ENCODE results near the gene MBLAC1.

The MBLAC1 gene

DNA sequence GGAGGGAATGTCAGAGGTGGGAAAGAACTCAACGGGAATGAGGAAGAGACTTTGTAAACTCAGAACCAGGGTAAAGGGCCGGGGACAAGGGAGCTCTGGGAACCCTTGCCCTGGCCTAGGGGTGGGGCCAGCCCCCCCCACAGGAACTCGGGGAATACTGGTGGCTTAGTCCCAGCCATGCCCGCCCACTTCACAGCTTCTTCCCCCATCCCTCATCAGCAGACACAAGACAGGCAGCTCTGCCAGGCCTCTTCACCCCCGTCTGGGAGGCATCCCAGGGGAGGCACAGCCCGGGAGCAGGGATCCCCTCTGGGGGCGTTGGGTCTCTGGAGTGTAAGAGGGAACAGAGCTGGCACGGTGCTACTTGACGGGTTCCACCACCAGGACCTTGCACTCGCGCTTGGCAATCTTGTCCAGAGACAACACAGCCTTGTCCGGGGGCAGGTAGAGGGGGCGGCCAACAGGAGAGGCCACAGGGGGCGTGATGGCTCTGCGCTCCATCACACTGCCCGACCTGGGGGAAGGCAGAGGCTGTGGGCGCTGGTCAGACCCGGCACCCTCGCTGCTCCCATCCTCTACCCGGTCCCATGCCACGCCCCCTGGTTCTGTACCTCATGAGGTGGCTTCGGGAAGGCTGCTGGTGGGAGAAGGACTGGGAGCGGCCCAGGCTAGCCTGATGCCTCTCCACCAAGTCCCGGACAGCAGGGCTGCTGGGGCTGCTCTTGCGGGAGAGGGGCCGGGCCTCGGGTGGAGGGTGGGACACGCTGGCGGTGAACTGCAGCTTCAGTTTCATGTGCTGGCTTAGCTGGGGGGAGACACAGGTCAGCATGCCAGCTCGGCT is 28.1 kb downstream of the MBLAC1 start:
- no peak for DNase-seq

DNA sequence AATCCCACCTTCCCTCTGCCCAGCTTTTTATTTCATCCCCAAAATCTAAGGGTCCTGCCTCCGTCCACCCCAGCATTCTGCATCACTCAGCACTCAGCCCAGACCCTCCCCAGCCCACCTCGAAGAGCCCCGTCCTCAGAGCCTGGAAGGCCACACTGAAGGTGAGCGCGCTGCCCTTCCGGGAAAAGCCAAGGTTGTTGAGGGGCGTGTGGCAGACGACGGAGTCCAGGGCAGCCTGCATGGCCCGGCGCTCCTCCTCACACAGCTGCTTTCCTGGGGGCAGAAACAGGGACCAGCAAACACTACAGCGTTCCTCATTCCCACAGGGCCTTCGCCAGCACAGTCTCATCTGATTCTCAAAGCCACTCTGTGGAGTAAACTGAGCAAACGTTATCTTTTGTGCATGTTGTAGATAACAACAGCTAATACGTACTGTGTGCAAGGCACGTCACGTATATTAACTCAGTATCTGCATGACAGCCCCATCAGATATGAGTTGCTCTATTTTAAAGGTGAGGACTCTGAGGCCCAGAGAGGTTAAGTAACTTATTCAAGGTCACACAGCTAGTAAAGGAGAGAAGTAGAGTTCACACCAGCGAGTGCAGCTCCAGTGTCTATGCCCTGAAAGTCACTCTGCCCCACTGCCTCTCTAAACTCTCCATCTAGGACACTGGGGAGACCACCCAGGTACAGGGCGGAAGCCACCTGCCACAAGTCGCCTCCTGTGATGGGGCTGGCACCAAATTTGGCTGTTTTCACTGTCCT is 29.0 kb downstream of the MBLAC1 start:
- no peak for DNase-seq

DNA sequence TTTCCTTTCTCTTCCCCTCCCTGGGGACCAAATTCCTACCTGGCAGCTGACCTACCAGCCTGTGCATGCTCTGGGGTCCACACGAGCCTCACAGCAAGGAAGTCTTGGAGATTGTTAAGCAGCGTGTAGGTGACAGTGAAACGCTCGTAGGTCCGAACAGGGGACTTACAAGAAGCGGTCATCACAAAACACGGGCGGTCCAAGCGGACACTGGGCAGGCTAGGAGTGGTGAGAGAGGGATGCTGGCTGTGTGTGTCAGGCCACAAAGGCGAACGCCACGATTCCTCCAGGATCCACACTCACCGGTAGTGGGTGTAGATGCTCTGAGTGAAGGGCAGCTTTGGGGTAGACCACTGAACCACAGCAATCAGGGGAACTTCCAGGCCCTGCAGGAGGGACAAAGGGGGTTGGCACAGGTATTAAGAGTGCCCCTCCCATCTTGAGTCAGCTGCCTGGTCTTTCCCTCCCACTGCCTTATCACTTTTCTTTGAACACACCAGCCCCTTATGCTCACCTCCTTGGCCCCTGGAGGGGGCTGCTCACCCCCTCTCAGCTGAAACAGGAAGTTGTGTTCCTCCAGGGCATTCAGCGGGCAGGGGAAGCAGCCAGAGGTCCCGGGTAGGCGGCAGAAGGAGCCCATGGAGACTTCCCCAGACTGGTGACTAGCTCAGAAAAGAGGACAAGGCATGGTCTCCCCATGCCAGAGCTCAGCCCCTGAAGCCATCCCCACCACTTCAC is 29.7 kb downstream of the MBLAC1 start:
- no peak for DNase-seq

DNA sequence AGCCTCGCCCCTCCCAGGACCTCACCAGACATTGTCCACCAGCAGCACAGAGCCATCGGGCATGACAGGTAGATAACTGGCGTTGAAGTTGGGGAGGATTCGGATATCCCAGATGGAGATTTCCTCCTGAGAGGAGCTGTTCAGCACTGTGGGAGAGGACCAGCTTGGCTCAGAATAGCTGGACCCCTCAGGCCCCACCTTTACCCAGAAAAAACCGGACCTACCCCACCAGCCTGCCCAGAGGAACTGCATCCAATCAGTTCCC is 30.2 kb downstream of the MBLAC1 start:
- DNase-seq: no peak

DNA sequence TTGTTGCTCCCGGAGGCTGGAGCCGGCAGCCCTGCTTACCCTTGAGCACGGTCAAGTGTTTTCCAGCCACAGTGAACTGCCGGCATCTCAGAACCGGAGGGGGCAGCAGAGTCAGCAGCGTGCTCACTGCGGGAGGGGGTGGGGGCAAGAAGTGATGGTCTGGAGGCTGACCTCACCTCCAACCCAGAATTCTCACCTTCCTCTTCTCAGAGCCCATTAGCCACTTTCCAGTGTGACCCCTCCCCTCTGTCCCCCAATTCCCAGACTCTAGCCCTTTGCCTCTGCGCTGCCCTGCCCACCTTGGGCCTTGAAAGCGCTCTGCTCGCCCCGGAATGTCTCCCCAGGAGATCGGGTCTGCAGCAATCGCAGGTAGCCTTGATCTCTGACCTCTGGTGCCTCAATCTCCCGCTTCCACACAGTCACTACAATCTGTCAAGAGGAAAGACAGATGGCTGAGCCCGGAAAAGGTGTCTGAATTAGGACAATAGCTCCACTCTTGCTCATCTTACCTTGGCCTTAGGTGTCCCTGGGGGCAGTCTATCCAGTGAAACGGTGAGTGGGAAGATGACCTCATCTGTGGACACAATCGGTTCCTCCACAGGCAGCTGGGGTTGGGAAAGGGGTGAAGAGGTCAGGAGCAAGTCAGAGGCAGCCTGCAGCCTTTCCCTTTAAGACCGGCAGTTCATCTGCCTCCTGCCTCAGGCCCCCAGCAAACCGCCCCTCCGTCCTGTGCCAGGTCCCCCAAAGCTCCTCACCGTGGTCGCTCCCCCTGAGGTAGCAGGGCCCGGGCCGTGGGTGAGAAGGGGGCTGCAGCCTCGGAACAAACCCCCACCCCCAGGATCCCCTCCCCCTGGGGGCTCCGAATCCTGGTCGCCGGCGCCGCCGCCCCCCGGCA is 30.8 kb downstream of the MBLAC1 start:
- no peak for DNase-seq

DNA sequence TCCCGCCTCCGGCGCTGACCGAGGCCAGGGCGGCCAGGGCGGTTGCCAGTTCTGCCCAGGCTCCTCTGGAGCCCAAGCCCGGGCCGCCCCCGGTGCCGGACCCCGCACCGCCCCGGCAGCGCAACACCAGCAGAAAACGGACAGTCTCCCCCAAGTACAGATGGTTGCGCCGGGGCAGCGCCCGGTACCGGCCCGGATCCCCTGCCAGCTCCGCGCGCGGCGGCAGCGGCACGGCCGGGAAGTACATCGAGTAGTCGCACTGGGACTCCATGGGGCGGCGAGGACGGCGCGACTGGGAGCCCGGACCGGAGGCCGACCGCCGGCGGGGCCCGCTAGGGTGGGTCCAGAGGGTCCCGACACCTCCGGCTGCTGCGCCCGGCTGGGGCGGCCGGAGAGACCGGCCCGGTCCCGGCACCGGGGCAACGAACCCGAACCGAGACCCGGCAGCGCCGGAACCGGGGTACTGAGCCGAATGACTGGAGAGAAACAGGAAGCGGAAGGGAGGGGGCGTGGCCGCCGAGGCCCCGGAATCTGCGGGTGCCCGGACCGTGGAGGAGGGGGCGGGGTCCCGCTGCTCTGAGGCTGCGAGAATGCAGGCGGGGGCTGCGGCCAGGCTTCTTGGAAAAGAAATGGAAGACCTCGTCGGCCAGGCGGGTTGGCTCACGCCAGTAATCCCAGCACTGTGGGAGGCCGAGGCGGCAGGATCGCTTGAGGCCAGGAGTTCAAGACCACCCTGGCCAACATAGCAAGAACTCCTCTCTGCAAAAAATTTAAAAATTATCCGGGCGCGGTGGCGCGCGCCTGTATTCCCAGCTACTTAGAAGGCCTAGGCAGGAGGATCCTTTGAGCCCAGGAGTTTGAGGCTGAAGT is 31.7 kb downstream of the MBLAC1 start, which contains the start of gene TRAPPC14:
TSS of gene TRAPPC14 (minus strand) at position 495 of the 870 bp plus-strand sequence. CDS start at position 271, 224 bp downstream.
- DNase-seq: peak; percentile 97

DNA sequence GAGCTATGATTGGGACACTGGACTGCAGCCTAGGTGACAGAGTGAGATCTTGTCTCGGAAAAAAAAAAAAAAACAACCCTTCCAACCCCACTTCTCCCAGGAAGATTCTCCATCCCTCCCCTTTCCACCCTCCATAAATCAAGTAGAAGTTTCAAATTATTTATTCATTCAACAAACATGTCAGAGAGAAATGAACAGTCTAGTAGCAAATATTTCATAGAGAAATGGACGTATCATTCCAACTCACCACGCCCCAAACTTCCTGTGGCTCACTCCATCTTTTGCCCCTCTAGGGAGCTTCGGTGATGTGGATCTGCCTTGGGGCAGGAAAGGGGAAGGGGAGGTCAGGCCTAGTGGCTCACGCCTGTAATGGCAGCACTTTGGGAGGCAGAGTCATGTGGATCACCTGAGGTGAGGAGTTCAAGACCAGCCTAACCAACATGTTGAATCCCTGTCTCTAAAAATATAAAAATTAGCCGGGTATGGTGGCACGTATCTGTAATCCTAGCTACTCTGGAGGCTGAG is 32.4 kb downstream of the MBLAC1 start:
- no peak for DNase-seq

DNA sequence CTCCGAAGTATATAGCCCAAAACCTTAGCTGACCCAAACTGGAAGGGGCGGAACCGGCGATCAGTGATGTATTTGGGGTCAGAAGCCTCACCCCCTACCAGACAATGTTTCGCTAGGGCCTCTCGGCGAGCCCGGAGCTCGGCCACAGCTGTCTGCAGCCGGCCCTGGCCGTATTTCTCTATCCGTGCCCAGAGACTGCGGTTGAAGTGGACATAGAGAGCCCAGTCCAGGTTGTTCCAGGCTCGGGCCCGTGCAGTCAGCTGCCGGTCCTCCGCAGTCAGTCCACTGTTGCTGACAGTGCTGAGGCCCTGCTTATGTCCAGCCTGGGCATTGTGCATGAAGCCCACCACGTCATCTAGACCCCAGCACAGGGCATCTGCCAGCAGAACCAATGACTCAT is 33.3 kb downstream of the MBLAC1 start:
- no peak for DNase-seq

DNA sequence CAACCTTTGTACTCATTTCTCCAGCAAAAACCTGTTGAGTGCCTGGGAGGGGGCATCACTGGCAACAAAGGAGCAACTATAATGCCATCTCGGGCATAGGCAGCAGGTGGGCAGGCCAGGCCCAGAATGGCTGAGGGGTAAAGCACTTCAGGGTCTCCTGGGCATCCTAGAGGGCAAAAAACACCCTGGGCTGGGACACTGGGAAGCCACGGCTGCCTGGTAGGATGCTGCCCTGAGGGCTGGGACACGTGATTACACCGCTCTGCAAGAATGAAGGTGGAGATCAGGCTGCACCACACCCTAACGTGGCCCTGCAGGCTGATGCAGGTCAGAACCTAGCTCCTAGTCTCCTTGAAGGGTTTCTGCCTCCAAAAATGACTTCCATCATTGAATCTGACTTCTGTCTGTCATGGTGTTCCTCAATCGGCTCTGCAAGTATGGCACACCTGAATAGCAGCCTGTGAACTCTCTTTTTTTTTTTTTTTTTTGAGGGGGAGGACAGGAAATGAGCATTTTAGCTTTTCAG is 36.3 kb downstream of the MBLAC1 start:
- DNase-seq: no peak

DNA sequence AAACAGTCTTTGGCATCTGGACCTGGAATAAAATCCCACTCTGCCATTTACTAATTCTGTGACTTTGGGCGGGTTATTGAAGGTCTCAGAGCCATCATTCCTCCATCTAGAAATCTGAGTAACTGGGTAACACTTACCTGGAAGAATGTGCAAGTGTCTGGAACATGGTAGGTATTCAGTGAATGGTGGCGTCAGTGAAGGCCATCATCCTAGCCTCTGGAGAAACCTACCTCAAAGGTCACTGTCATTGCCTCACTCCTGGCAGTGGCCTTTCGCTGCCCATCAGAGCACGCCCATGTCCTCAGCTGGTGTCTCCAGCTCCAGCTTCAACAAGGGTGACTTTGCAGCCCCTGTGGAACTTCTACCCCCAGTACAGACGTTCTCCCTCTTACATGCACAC is 37.1 kb downstream of the MBLAC1 start:
- no peak for DNase-seq

DNA sequence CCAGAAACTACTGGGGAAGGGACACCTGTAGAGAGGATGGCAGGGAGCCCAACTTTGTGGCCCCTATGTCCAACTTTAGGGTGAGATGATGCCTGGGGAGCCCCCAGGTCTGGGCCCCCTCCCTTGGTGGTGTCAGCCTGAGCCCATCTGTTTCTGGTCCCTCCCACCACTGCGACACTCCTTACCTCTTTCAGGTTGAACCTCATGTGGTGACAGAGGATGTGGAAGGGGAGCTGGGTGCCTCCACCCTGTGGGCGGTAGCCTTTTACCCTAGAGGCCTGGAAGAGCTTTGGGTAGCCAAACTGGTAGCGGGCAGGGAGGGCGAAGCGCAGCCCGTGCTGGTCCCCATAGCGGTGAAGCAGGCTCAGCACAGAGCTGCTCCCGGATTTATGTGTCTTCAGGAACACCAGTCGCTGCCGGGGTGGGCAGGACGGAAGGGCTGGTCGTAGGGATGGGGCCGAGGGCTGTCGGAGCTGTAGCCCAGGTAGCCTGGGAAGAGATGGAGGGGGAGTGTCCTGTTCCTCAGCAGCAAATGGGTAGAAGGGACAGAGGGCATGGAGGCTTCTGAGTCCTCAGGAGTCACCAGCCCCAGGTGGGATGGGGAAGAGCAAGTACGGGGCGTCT is 39.7 kb downstream of the MBLAC1 start:
- peak; percentile 60 for DNase-seq

DNA sequence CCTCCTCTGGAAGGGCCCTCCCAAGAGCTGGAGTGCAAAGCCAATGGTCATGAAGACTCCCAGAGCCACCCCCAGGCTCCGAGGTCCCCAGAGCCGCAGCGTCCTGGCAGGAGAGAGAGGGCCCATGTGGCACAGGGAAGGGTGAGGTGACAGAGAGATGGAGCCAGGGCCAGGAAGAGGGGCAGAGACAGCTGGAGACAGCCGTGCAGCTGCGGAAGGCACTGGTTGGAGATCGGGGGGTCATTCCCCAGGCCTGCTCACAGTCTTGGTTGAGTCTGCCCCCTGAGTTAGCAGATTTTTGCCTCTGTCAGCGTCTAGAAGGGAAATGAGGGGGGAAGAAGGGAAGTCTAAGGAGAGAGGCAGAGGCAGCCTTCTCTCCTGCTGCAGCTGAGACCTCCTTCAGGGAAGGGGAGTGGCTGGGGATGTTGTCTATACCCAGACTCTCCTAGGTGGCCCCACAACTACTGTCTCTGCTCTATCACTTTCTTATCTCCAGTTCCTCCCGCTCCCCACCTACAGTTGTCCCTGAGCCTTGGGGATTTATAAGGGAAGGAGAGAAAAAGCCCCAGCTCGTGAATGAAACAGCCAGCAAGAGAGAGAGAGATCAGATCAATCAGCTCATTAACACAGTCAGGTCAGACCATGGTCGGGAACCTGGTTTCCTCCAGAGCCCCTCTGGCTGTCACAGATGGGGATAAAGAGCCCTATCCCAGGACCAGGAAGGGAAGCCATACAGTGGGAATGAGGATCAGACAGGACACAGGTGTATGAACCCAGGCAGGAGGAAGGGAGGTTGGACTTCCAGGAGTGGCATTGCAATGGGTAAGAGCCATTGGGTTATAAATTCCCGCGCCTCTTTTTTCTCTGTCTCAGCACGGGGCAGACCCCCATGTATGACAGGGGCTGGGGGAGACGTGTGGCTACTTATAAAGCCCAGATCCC is 40.5 kb downstream of the MBLAC1 start:
- no peak for DNase-seq

DNA sequence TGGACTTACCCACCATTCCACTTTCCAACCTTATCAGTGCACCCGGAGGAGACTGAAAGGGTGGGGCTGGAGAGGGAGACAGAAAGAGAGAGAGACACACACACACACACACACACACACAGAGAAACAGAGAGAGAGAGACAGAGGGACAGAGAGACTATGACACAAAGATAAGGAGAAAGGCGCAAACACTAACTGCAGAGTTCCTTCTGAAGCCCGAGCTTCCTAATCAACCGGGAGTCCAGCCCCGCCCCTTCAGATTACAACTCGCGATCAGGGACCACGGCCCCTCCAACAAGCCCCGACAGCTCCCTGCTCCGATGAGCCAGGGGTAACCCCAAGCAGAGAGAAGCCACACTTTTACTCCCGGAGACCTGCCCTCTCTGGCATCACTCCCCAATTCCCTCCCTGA is 41.2 kb downstream of the MBLAC1 start:
- DNase-seq: no peak

DNA sequence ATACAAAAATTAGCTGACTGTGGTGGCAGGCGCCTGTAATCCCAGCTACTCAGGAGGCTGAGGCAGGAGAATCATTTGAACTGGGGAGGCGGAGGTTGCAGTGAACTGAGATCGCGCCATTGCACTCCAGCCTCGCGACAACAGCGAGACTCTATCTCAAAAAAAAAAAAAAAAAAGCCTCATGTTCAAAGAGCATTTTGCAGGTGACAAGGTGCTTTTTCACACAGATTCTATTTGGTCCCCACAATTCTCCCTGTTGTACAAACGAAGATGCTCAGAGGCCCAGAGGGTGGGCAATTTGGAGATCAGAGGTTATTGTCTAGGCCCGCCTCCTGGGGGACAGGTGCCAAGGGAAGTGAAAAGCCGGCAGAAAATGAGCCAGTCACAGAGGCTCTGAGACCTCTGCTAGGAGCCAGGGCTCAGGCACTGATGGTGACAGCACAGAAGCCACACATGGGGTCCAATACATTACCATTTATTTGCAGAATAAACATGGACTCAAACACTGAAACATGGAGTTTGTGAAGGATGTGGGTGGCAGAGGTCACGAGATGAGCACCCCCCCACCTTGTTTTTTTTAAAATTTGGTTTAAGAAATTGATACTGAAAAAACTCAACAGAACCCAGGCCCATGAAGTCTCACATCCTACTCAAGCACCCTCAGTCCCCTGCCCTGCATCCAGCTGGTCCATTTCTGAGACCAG is 42.5 kb downstream of the MBLAC1 start:
- no peak for DNase-seq

DNA sequence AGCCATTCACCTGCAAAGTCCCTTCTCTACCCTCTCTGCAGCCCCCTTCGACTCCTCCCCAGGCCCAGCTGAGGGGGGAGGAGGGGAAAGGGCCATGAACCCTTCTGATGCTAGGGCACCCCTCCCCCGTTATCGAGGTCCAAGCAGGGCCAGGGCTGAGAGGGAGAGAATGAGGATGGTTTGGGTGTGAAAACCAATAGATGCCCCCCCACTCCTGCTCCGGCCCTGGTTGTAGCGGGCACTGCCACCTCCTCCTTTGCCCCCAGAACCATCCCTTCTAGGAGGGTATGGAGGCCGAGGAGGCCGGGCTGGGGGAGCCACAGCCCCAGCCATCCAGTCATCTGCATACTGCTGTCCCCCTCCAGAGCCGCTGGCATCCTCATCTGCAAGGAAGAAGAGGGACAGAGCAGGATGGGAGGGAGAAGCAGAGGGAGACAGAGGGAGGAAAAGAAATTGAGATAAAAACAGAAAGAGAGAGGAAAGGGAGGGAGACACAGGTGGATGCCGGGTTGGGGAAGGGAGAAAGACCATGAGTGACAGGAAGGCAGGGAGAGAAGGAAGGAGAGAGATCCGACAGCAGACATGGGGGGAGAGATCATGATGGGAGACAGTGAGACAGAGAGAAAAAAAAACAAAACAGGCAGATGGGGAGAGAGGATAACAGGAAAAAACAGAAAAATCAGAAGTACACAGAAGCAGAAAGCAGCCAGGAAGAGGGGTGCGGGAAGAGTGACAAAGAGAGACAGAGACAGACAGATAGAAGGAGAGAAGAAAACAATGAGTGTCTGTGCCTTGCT is 43.5 kb downstream of the MBLAC1 start:
- DNase-seq: no peak

DNA sequence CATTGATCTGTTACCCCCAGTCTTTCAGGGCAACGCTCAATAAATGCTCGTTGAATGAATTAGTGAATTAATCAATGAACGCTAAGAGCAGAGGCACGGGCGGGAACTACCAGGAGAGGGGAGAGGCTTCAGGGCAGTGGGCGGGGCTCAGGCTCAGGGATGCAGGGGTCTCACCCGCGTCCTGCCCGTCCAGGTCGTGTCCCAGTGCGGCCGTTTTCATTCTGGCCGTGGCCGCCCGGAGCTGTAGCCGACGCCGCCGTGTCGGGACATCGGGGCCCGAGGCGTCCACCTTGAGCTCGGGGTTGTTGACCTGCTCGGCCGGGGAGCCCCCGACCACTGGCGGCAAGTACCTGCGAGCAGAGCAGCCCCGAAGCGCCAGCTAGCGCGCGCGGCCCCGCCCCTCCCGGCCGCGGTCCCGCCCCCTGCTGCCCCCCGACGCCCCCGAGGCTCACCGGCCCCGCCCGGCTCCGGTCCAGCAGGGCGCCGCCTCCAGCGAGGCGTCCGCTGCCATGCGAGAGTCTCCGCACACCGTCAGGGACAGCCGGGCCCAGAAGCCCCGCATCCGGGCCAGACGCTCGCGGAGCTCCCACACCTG is 44.4 kb downstream of the MBLAC1 start:
- DNase-seq: no peak

DNA sequence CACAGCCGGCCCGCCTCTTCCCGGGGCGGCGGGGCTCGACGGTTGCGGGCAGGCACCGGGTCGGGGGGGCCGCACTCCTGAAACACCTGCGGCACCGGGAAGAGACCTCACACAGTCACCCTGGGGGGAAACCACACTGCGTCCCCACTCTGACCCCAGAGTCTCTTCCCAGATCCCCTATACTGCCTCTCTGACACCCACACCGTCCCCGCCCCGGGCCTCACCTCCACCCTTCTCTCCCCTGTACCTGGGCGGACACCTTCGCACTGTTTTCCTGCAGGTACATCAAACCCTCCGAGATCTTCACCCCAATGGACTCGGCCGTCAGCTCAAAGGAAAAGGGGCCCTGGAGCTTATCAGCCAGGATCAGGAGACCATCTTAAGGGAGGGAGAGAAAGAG is 45.1 kb downstream of the MBLAC1 start:
- no peak for DNase-seq

Data from stimulated activated CD8-positive, alpha-beta memory T cell treated with anti-CD3 and anti-CD28 coated beads, Interleukin-4, amount 100 ng/mL, for 48 hours (primary cell).